Measurements from ENCODE around the gene PRKAG2.

The PRKAG2 gene

GRCh38 chr7:151808400-151809145 is 68.3 kb downstream of the PRKAG2 start:
- TF ChIP-seq YY1 (IDR thresholded peaks at IDR 0.05; ENCODE audit: low read depth): no peak
- TF ChIP-seq ZBTB7A (IDR thresholded peaks at IDR 0.05; ENCODE audit: low read depth): no peak
- TF ChIP-seq TAF1 (IDR thresholded peaks at IDR 0.05; ENCODE audit: low read depth): no peak
- TF ChIP-seq TEAD4 (IDR thresholded peaks at IDR 0.05): no peak
- no peak for TF ChIP-seq NFIC (IDR thresholded peaks at IDR 0.05)
- no peak for TF ChIP-seq REST (IDR thresholded peaks at IDR 0.05; ENCODE audit: low read depth)
- TF ChIP-seq EGR1 (IDR thresholded peaks at IDR 0.05): no peak
- no peak for TF ChIP-seq CREB1 (IDR thresholded peaks at IDR 0.05; ENCODE audit: low read depth)
- TF ChIP-seq MAX (IDR thresholded peaks at IDR 0.05): no peak
- TF ChIP-seq EP300 (IDR thresholded peaks at IDR 0.05; ENCODE audit: borderline replicate concordance): no peak
- no peak for TF ChIP-seq RAD21 (IDR thresholded peaks at IDR 0.05; ENCODE audit: low read depth)
- no peak for TF ChIP-seq TCF12 (IDR thresholded peaks at IDR 0.05; ENCODE audit: low read depth)
- TF ChIP-seq CEBPB (IDR thresholded peaks at IDR 0.05): no peak
- TF ChIP-seq USF1 (IDR thresholded peaks at IDR 0.05): no peak
- no peak for TF ChIP-seq FOXM1 (IDR thresholded peaks at IDR 0.05; ENCODE audit: borderline replicate concordance, low read depth)

- TF ChIP-seq RAD21 (IDR thresholded peaks at IDR 0.05; ENCODE audit: low read depth) (no peak), EGR1 (IDR thresholded peaks at IDR 0.05) (no peak), TEAD4 (IDR thresholded peaks at IDR 0.05) (no peak), USF1 (IDR thresholded peaks at IDR 0.05) (no peak), ZBTB7A (IDR thresholded peaks at IDR 0.05; ENCODE audit: low read depth) (no peak), TCF12 (IDR thresholded peaks at IDR 0.05; ENCODE audit: low read depth) (no peak), FOXM1 (IDR thresholded peaks at IDR 0.05; ENCODE audit: borderline replicate concordance, low read depth) (no peak), CREB1 (IDR thresholded peaks at IDR 0.05; ENCODE audit: low read depth) (no peak), TAF1 (IDR thresholded peaks at IDR 0.05; ENCODE audit: low read depth) (no peak), CEBPB (IDR thresholded peaks at IDR 0.05) (no peak), MAX (IDR thresholded peaks at IDR 0.05) (no peak), NFIC (IDR thresholded peaks at IDR 0.05) (no peak), EP300 (IDR thresholded peaks at IDR 0.05; ENCODE audit: borderline replicate concordance) (no peak), REST (IDR thresholded peaks at IDR 0.05; ENCODE audit: low read depth) (no peak), YY1 (IDR thresholded peaks at IDR 0.05; ENCODE audit: low read depth) (no peak)
Observed at GRCh38 chr7:151807846-151808245, 69.1 kb downstream of the PRKAG2 start.

- TF ChIP-seq EGR1 (IDR thresholded peaks at IDR 0.05) (no peak), NFIC (IDR thresholded peaks at IDR 0.05) (no peak), EP300 (IDR thresholded peaks at IDR 0.05; ENCODE audit: borderline replicate concordance) (no peak), YY1 (IDR thresholded peaks at IDR 0.05; ENCODE audit: low read depth) (no peak), ZBTB7A (IDR thresholded peaks at IDR 0.05; ENCODE audit: low read depth) (no peak), TEAD4 (IDR thresholded peaks at IDR 0.05) (no peak), CREB1 (IDR thresholded peaks at IDR 0.05; ENCODE audit: low read depth) (no peak), FOXM1 (IDR thresholded peaks at IDR 0.05; ENCODE audit: borderline replicate concordance, low read depth) (no peak), RAD21 (IDR thresholded peaks at IDR 0.05; ENCODE audit: low read depth) (no peak)
Observed at GRCh38 chr7:151806952-151807775, 69.8 kb downstream of the PRKAG2 start.

GRCh38 chr7:151806204-151806603 is 70.7 kb downstream of the PRKAG2 start:
- TF ChIP-seq TEAD4 (IDR thresholded peaks at IDR 0.05) (no peak), RAD21 (IDR thresholded peaks at IDR 0.05; ENCODE audit: low read depth) (no peak), CEBPB (IDR thresholded peaks at IDR 0.05) (no peak), FOXM1 (IDR thresholded peaks at IDR 0.05; ENCODE audit: borderline replicate concordance, low read depth) (no peak), ZBTB7A (IDR thresholded peaks at IDR 0.05; ENCODE audit: low read depth) (no peak), EP300 (IDR thresholded peaks at IDR 0.05; ENCODE audit: borderline replicate concordance) (no peak), YY1 (IDR thresholded peaks at IDR 0.05; ENCODE audit: low read depth) (no peak)

GRCh38 chr7:151805191-151805590 is 71.7 kb downstream of the PRKAG2 start:
- TF ChIP-seq CREB1 (IDR thresholded peaks at IDR 0.05; ENCODE audit: low read depth) (no peak), CEBPB (IDR thresholded peaks at IDR 0.05) (no peak), YY1 (IDR thresholded peaks at IDR 0.05; ENCODE audit: low read depth) (no peak), MAX (IDR thresholded peaks at IDR 0.05) (no peak), USF1 (IDR thresholded peaks at IDR 0.05) (no peak), TEAD4 (IDR thresholded peaks at IDR 0.05) (no peak), ZBTB7A (IDR thresholded peaks at IDR 0.05; ENCODE audit: low read depth) (no peak), TCF12 (IDR thresholded peaks at IDR 0.05; ENCODE audit: low read depth) (no peak), RAD21 (IDR thresholded peaks at IDR 0.05; ENCODE audit: low read depth) (no peak), REST (IDR thresholded peaks at IDR 0.05; ENCODE audit: low read depth) (no peak), FOXM1 (IDR thresholded peaks at IDR 0.05; ENCODE audit: borderline replicate concordance, low read depth) (no peak), EGR1 (IDR thresholded peaks at IDR 0.05) (no peak), NFIC (IDR thresholded peaks at IDR 0.05) (no peak), EP300 (IDR thresholded peaks at IDR 0.05; ENCODE audit: borderline replicate concordance) (no peak), TAF1 (IDR thresholded peaks at IDR 0.05; ENCODE audit: low read depth) (no peak)
